C4-2B (cell line): ENCODE results near the gene PPBP.

ENCODE experiments used
- ZFX ChIP-seq: fragments of 450-650 bp; IDR thresholded peaks from 2 replicates; pipeline ENCODE4 v1.6.1; 2017
- TF ChIP-seq, protein P1 (sequence below): fragments of 450-650 bp; conservative IDR thresholded peaks from 2 replicates; pipeline ENCODE4 v1.5.1; 2017; ENCODE audit warnings: mild to moderate bottlenecking

DNA sequence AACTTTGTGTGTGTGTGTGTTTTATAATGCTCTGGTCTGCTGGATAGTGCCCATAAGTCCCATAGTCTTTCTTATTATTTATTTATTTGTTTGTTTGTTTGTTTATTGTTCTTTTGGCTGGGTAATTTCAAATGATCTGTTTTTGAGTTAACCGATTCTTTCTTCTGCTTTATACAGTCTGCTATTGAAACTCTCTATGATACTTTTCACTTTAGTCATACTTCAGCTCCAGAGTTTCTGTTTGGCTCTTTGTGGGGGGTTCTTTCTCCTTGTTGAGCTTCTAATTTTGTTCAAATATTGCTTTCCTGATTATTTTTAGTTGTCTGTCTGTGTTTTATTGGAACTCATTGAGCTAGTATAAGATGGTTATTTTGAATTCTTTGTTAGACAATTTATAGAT is 40.5 kb upstream of the PPBP start:
- TF ChIP-seq, protein P1, sequence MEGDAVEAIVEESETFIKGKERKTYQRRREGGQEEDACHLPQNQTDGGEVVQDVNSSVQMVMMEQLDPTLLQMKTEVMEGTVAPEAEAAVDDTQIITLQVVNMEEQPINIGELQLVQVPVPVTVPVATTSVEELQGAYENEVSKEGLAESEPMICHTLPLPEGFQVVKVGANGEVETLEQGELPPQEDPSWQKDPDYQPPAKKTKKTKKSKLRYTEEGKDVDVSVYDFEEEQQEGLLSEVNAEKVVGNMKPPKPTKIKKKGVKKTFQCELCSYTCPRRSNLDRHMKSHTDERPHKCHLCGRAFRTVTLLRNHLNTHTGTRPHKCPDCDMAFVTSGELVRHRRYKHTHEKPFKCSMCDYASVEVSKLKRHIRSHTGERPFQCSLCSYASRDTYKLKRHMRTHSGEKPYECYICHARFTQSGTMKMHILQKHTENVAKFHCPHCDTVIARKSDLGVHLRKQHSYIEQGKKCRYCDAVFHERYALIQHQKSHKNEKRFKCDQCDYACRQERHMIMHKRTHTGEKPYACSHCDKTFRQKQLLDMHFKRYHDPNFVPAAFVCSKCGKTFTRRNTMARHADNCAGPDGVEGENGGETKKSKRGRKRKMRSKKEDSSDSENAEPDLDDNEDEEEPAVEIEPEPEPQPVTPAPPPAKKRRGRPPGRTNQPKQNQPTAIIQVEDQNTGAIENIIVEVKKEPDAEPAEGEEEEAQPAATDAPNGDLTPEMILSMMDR, result no peak
- TF ChIP-seq ZFX, result no peak
